ENCODE measurements around the gene CIAO2A.

Gene CIAO2A

GRCh38 chr15:64068133-64068532 is 25.5 kb downstream of the CIAO2A start:
- TF ChIP-seq POLR2AphosphoS5 (IDR thresholded peaks at IDR 0.05; ENCODE audit: low read depth, low read length) (no peak), TAF1 (IDR thresholded peaks at IDR 0.05; ENCODE audit: borderline replicate concordance, insufficient read depth, low read length) (no peak), FOXP2 (optimal IDR thresholded peaks at IDR 0.05; ENCODE audit: borderline replicate concordance, extremely low read depth, extremely low read length, insufficient read depth) (no peak), SIN3A (IDR thresholded peaks at IDR 0.05; ENCODE audit: borderline replicate concordance, insufficient read depth, low read length) (no peak), REST (IDR thresholded peaks at IDR 0.05; ENCODE audit: insufficient read depth in 1 of 2, low read depth in 2 of 2, low read length in 2 of 2) (no peak)

GRCh38 chr15:64067564-64068030 is 26.0 kb downstream of the CIAO2A start:
- no peak for TF ChIP-seq FOXP2 (optimal IDR thresholded peaks at IDR 0.05; ENCODE audit: borderline replicate concordance, extremely low read depth, extremely low read length, insufficient read depth)
- TF ChIP-seq POLR2AphosphoS5 (IDR thresholded peaks at IDR 0.05; ENCODE audit: low read depth, low read length), result no peak

GRCh38 chr15:64066451-64066850 is 27.2 kb downstream of the CIAO2A start:
- no peak for TF ChIP-seq POLR2AphosphoS5 (IDR thresholded peaks at IDR 0.05; ENCODE audit: low read depth, low read length)
- TF ChIP-seq FOXP2 (optimal IDR thresholded peaks at IDR 0.05; ENCODE audit: borderline replicate concordance, extremely low read depth, extremely low read length, insufficient read depth), result no peak
- TF ChIP-seq REST (IDR thresholded peaks at IDR 0.05; ENCODE audit: insufficient read depth in 1 of 2, low read depth in 2 of 2, low read length in 2 of 2), result no peak
- TF ChIP-seq TAF1 (IDR thresholded peaks at IDR 0.05; ENCODE audit: borderline replicate concordance, insufficient read depth, low read length), result no peak
- no peak for TF ChIP-seq SIN3A (IDR thresholded peaks at IDR 0.05; ENCODE audit: borderline replicate concordance, insufficient read depth, low read length)

- TF ChIP-seq TAF1 (IDR thresholded peaks at IDR 0.05; ENCODE audit: borderline replicate concordance, insufficient read depth, low read length) (no peak), FOXP2 (optimal IDR thresholded peaks at IDR 0.05; ENCODE audit: borderline replicate concordance, extremely low read depth, extremely low read length, insufficient read depth) (no peak), REST (IDR thresholded peaks at IDR 0.05; ENCODE audit: insufficient read depth in 1 of 2, low read depth in 2 of 2, low read length in 2 of 2) (no peak), SIN3A (IDR thresholded peaks at IDR 0.05; ENCODE audit: borderline replicate concordance, insufficient read depth, low read length) (no peak), POLR2AphosphoS5 (IDR thresholded peaks at IDR 0.05; ENCODE audit: low read depth, low read length) (no peak)
Measured at GRCh38 chr15:64060716-64061115, 32.9 kb downstream of the CIAO2A start.

- TF ChIP-seq REST (IDR thresholded peaks at IDR 0.05; ENCODE audit: insufficient read depth in 1 of 2, low read depth in 2 of 2, low read length in 2 of 2) (no peak), TAF1 (IDR thresholded peaks at IDR 0.05; ENCODE audit: borderline replicate concordance, insufficient read depth, low read length) (no peak), FOXP2 (optimal IDR thresholded peaks at IDR 0.05; ENCODE audit: borderline replicate concordance, extremely low read depth, extremely low read length, insufficient read depth) (no peak), SIN3A (IDR thresholded peaks at IDR 0.05; ENCODE audit: borderline replicate concordance, insufficient read depth, low read length) (no peak), POLR2AphosphoS5 (IDR thresholded peaks at IDR 0.05; ENCODE audit: low read depth, low read length) (no peak)
Measured at GRCh38 chr15:64058279-64058678, 35.4 kb downstream of the CIAO2A start.

Data from PFSK-1 (cell line).